UCSD-AML1 (cell line): Measurements from ENCODE around the gene WHRN.

Source experiments
- DNase-seq: peaks from one replicate; lab custom pipeline; 2025; ENCODE audit not compliant: unreplicated experiment; lab: John Stamatoyannopoulos, UW

WHRN gene

GRCh38 chr9:114385397-114386181 lies 119.7 kb downstream of the WHRN start:
- peak; percentile 68 for DNase-seq

- DNase-seq: no peak
These were observed 120.4 kb downstream of the WHRN start for GRCh38 chr9:114384836-114385396.

GRCh38 chr9:114384341-114384740 lies 120.9 kb downstream of the WHRN start:
- no peak for DNase-seq

GRCh38 chr9:114383521-114384231 lies 121.6 kb downstream of the WHRN start:
- DNase-seq: no peak

GRCh38 chr9:114382699-114383520 lies 122.4 kb downstream of the WHRN start:
- DNase-seq: peak; percentile 53

- DNase-seq: no peak
These were observed 126.4 kb downstream of the WHRN start for GRCh38 chr9:114378883-114379282.

- DNase-seq: no peak
These were observed 127.3 kb downstream of the WHRN start for GRCh38 chr9:114378016-114378415.

GRCh38 chr9:114376586-114377445 lies 128.5 kb downstream of the WHRN start:
- DNase-seq: no peak

- no peak for DNase-seq
These were observed 129.7 kb downstream of the WHRN start for GRCh38 chr9:114375386-114376175.

- no peak for DNase-seq
These were observed 130.3 kb downstream of the WHRN start for GRCh38 chr9:114374936-114375335.

- DNase-seq: no peak
These were observed 131.1 kb downstream of the WHRN start for GRCh38 chr9:114373960-114374730.

GRCh38 chr9:114372921-114373448 lies 132.3 kb downstream of the WHRN start:
- peak; percentile 93 for DNase-seq

GRCh38 chr9:114371973-114372917 lies 133.0 kb downstream of the WHRN start:
- peak; percentile 72 for DNase-seq

- DNase-seq: no peak
These were observed 133.8 kb downstream of the WHRN start for GRCh38 chr9:114371343-114371944.

- DNase-seq: no peak
These were observed 134.3 kb downstream of the WHRN start for GRCh38 chr9:114370968-114371320.

- no peak for DNase-seq
These were observed 134.9 kb downstream of the WHRN start for GRCh38 chr9:114370251-114370967.
